PC-3 (cell line): Measurements from ENCODE around the gene SCNN1B. TPM values are rescaled to one million over a fixed set of nuclear protein-coding genes. Genes with fewer than 3 reads are reported as not detected.

Source experiments
- ATAC-seq: fragments of 200-7000 bp; cut with Tn5 transposase; 2 replicates; pipeline ENCODE4 v1.9.1; 2020; ENCODE audit warnings: mild to moderate bottlenecking, moderate library complexity
- BruUV-seq: library from RNA; stranded (reverse); fragments of 400-500 nt; replicated peaks from 2 replicates; lab custom pipeline; 2021; lab: Mats Ljungman, UMichigan
- CTCF ChIA-PET: fragments of 300-600 bp; sonication (Branson Sonifier 250); formaldehyde crosslinking; loops from one replicate; lab custom pipeline; 2022; ENCODE audit warnings: antibody characterized with exemption; lab: Charles Lee
- POLR2A ChIA-PET: fragments of 300-600 bp; sonication (Branson Sonifier 250); formaldehyde crosslinking; loops from one replicate; lab custom pipeline; 2022; ENCODE audit warnings: antibody characterized with exemption; ENCODE audit not compliant: unreplicated experiment; lab: Charles Lee
- DNase-seq: peaks from one replicate; pipeline ENCODE4 v3.0.0-alpha.2; 2015
- H2AFZ ChIP-seq: fragments of 300-600 bp; sonication (generic); 2 replicates; pipeline ENCODE4 v1.6.0; 2016; ENCODE audit warnings: antibody characterized with exemption, low read length
- H3F3A ChIP-seq: fragments of 300-600 bp; sonication (generic); one replicate; pipeline ENCODE4 v1.6.0; 2017; ENCODE audit warnings: antibody characterized with exemption, low read length, control low read depth, mild to moderate bottlenecking; ENCODE audit not compliant: unreplicated experiment
- H3K27ac ChIP-seq: fragments of 300-600 bp; sonication (generic); 2 replicates; pipeline ENCODE4 v1.5.1; 2016; ENCODE audit warnings: mild to moderate bottlenecking, low read length
- H3K27me3 ChIP-seq: fragments of 300-600 bp; sonication (generic); 2 replicates; pipeline ENCODE4 v1.6.1; 2016; ENCODE audit warnings: low read length, mixed read lengths
- H3K36me3 ChIP-seq: fragments of 300-600 bp; sonication (generic); 2 replicates; pipeline ENCODE4 v1.6.1; 2016; ENCODE audit warnings: low read depth, mixed run types, low read length, mixed read lengths
- H3K4me1 ChIP-seq: fragments of 300-600 bp; sonication (generic); 2 replicates; pipeline ENCODE4 v1.5.1; 2016; ENCODE audit warnings: low read length; ENCODE audit not compliant: insufficient read depth
- H3K4me2 ChIP-seq: fragments of 300-600 bp; sonication (generic); 2 replicates; pipeline ENCODE4 v1.6.0; 2016; ENCODE audit warnings: low read length
- H3K4me3 ChIP-seq: fragments of 300-600 bp; sonication (generic); 2 replicates; pipeline ENCODE4 v1.5.1; 2016; ENCODE audit warnings: mild to moderate bottlenecking, low read length, mixed read lengths
- H3K79me2 ChIP-seq: fragments of 300-600 bp; sonication (generic); 2 replicates; pipeline ENCODE4 v1.6.1; 2017; ENCODE audit warnings: low read length, mixed read lengths
- H3K9ac ChIP-seq: fragments of 300-600 bp; sonication (generic); 2 replicates; pipeline ENCODE4 v1.6.0; 2016; ENCODE audit warnings: mild to moderate bottlenecking, low read length
- H3K9me2 ChIP-seq: fragments of 300-600 bp; sonication (generic); replicated peaks from 2 replicates; pipeline ENCODE4 v1.6.1; 2016; ENCODE audit warnings: mixed run types, low read length, mixed read lengths
- H3K9me3 ChIP-seq: fragments of 300-600 bp; sonication (generic); 2 replicates; pipeline ENCODE4 v1.6.1; 2016; ENCODE audit warnings: low read length, mixed read lengths
- H4K20me1 ChIP-seq: fragments of 300-600 bp; sonication (generic); 2 replicates; pipeline ENCODE4 v1.6.1; 2016; ENCODE audit warnings: low read length, mixed read lengths
- CTCF ChIP-seq: fragments of 300-600 bp; sonication (generic); conservative IDR thresholded peaks from 2 replicates; pipeline ENCODE4 v1.5.1; 2017; ENCODE audit warnings: antibody characterized with exemption, low read depth, mild to moderate bottlenecking, low read length
- EZH2 ChIP-seq: fragments of 300-600 bp; sonication (generic); IDR thresholded peaks from one replicate; pipeline ENCODE4 v1.6.1; 2017; ENCODE audit warnings: antibody characterized with exemption, mild to moderate bottlenecking, low read length; ENCODE audit not compliant: unreplicated experiment
- EZH2phosphoT487 ChIP-seq: fragments of 300-600 bp; sonication (generic); IDR thresholded peaks from 2 replicates; pipeline ENCODE4 v1.6.1; 2018; ENCODE audit warnings: mild to moderate bottlenecking, antibody characterized with exemption, low read length, borderline replicate concordance
- intact Hi-C: fragments of 100-400 bp; cut with micrococcal nuclease; formaldehyde crosslinking; loops from 2 replicates; pipeline ENCODE4 v1.9.0; 2023
- total RNA-seq: library from RNA; depleted of rRNA; stranded (reverse); fragments of >200 nt; gene quantifications from 2 replicates; pipeline ENCODE4 v1.2.3, GENCODE V29; 2014

Gene SCNN1B
- total RNA-seq, 1 experiment from 2014 or later = 4.1 TPM

DNA sequence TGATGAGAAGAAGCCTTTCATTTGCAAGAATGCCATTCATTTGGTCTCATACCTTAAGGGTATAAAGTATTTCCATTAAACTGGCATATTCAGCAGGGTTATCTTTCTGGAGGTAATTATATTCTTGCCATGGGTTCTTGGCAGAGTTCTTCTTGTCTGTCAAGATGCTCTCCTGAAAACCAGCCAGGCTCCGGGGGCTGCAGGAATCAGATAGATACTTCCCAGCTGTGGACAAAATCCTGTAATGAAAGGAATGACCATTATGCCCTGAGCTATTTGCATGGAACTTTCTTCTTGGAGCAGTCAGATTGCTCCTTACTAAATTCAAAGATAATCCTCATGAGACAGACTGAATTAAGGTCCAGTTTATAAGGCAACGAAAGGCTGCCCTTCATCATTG lies 103.9 kb downstream of the SCNN1B start:
- Histone ChIP-seq H3K9ac (no peak overlapping the region), H3K4me1 (peaks cover 8% of the 10 kb centered on the region), H3F3A (no peaks in the 10 kb centered on the region), H2AFZ (no peak overlapping the region), H3K9me2 (no peaks in the 10 kb centered on the region), H3K4me3 (no peak overlapping the region), H3K9me3 (no peaks in the 10 kb centered on the region), H3K79me2 (no peaks in the 10 kb centered on the region), H3K27me3 (no peaks in the 10 kb centered on the region), H3K27ac (no peak overlapping the region), H3K4me2 (no peak overlapping the region), H4K20me1 (no peaks in the 10 kb centered on the region), H3K36me3 (no peaks in the 10 kb centered on the region)
- intact Hi-C loops = no loop called here
- CTCF ChIA-PET = no interaction called here
- TF ChIP-seq EZH2 (no peak), EZH2phosphoT487 (no peak), CTCF (no peak)
- BruUV-seq = no TSS peak
- ATAC-seq (no peak), DNase-seq (no peak)
- POLR2A ChIA-PET = no interaction called here

- Histone ChIP-seq H3K27me3 (no peaks in the 10 kb centered on the region), H4K20me1 (no peaks in the 10 kb centered on the region), H3K27ac (no peak overlapping the region), H3K4me1 (peaks cover 8% of the 10 kb centered on the region), H3K79me2 (no peaks in the 10 kb centered on the region), H3K9ac (no peak overlapping the region), H3K9me3 (no peaks in the 10 kb centered on the region), H3K4me2 (no peak overlapping the region), H3F3A (no peaks in the 10 kb centered on the region), H3K4me3 (no peak overlapping the region), H3K9me2 (no peaks in the 10 kb centered on the region), H3K36me3 (no peaks in the 10 kb centered on the region), H2AFZ (no peak overlapping the region)
- ChIA-PET POLR2A (no interaction called here), CTCF (interaction anchor here (0.7 kb wide), 1 partner anchor 45 kb away, joined by 3 read pairs; no protein-coding TSS in a partner anchor)
- TF ChIP-seq EZH2 = no peak
- TF ChIP-seq EZH2phosphoT487 = no peak
- no peak for TF ChIP-seq CTCF
- ATAC-seq = no peak
- BruUV-seq = no TSS peak
- intact Hi-C loops = no loop called here
- no peak for DNase-seq
Measured at GRCh38 chr16:23406546-23407240, 104.6 kb downstream of the SCNN1B start.

DNA sequence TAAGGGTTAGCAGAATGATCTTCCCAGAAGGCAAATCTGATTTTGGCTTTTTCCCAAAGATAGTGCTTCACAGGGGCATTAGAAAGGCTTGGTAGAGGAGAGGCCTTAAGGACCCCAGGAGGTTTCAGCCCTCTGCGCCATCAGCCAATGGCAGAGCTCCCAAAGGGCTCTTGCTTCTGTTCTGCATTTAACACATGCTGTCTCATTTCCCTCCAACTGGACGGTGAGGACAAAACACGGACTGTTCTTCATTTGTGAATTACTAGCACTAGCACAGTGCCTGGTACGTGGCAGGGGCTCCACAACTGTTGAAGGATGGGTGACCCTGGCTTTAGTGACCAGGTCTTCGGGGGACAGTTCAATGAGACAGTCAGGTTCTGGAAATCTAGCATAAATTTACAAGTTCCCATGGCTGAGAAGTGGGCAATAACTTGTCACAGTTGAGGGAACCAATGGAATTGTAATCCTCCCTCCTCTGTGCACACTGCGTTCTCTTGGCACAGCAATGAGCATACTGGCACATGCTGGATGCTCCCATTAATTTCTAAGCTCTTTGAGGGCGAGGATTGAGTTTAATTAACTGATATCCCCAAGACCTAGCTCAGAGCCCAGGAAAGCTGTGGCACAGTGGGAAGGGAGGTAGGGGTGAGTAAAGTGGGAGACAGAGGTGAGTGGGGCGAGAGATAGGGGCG lies 105.5 kb downstream of the SCNN1B start:
- CTCF ChIA-PET = interaction anchor here (0.7 kb wide), 1 partner anchor 46 kb away, joined by 3 read pairs; no protein-coding TSS in a partner anchor
- peaks cover 3% of the 10 kb centered on the region; the same call in 1 of the 2 replicates for H3K36me3 ChIP-seq

More for the DNA sequence above, 105.5 kb downstream of the SCNN1B start:
- POLR2A ChIA-PET = no interaction called here
- DNase-seq = no peak
- no TSS peak for BruUV-seq
- H3K4me3 ChIP-seq = no peak overlapping the region
- no peak overlapping the region for H3K4me2 ChIP-seq
- H3K27ac ChIP-seq = no peak overlapping the region
- TF ChIP-seq CTCF (no peak), EZH2 (no peak), EZH2phosphoT487 (no peak)
- intact Hi-C loops = no loop called here
- no peak for ATAC-seq
- H3K4me1 ChIP-seq = peaks cover 8% of the 10 kb centered on the region
- no peaks in the 10 kb centered on the region for H3K27me3 ChIP-seq
- no peaks in the 10 kb centered on the region for H3K79me2 ChIP-seq
- no peaks in the 10 kb centered on the region for H4K20me1 ChIP-seq
- H3F3A ChIP-seq = no peaks in the 10 kb centered on the region
- H3K9me2 ChIP-seq = no peaks in the 10 kb centered on the region
- H2AFZ ChIP-seq = no peak overlapping the region
- H3K9me3 ChIP-seq = no peaks in the 10 kb centered on the region
- no peak overlapping the region for H3K9ac ChIP-seq
